ENCODE results near the gene NDUFA1.
"Not testable (repeated sequence)": the region's sequence is repeated elsewhere in the genome, so short reads cannot be mapped to it uniquely, and the experiment has no call there.

NDUFA1 gene

GRCh38 chrX:119887721-119888425, 16.2 kb downstream of the NDUFA1 start:
- no peaks in the 10 kb centered on the region for H3K9me3 ChIP-seq (ENCODE audit: control insufficient read depth, insufficient read depth, low read length)
- TF ChIP-seq, protein P1, sequence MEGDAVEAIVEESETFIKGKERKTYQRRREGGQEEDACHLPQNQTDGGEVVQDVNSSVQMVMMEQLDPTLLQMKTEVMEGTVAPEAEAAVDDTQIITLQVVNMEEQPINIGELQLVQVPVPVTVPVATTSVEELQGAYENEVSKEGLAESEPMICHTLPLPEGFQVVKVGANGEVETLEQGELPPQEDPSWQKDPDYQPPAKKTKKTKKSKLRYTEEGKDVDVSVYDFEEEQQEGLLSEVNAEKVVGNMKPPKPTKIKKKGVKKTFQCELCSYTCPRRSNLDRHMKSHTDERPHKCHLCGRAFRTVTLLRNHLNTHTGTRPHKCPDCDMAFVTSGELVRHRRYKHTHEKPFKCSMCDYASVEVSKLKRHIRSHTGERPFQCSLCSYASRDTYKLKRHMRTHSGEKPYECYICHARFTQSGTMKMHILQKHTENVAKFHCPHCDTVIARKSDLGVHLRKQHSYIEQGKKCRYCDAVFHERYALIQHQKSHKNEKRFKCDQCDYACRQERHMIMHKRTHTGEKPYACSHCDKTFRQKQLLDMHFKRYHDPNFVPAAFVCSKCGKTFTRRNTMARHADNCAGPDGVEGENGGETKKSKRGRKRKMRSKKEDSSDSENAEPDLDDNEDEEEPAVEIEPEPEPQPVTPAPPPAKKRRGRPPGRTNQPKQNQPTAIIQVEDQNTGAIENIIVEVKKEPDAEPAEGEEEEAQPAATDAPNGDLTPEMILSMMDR (IDR thresholded peaks at IDR 0.05; ENCODE audit: low read depth, low read length, poor library complexity, severe bottlenecking): peak; percentile 63
- TF ChIP-seq EZH2phosphoT487 (IDR thresholded peaks at IDR 0.05; ENCODE audit: borderline replicate concordance, low read length): no peak
- H3K27me3 ChIP-seq (ENCODE audit: control insufficient read depth, low read length): no peaks in the 10 kb centered on the region
- no peaks in the 10 kb centered on the region for H3K9me2 ChIP-seq (replicated peaks; ENCODE audit: control insufficient read depth, low read length)
- no peaks in the 10 kb centered on the region for H3K79me2 ChIP-seq (ENCODE audit: control insufficient read depth, low read length)
- no peaks in the 10 kb centered on the region for H4K20me1 ChIP-seq (ENCODE audit: control insufficient read depth, insufficient read depth, low read depth, low read length)
- no peak overlapping the region for H3K27ac ChIP-seq (ENCODE audit: low read depth, low read length)
- peaks cover 6% of the 10 kb centered on the region for H3K4me1 ChIP-seq (ENCODE audit: control insufficient read depth, low read length)
- peak overlapping the region; percentile 65 for H3K4me2 ChIP-seq (ENCODE audit: low read length)
- no peaks in the 10 kb centered on the region for H3K36me3 ChIP-seq (ENCODE audit: control insufficient read depth, low read length)
- H3F3A ChIP-seq (ENCODE audit: control insufficient read depth, insufficient read depth): no peaks in the 10 kb centered on the region
- peak overlapping the region; percentile 67 for H3K4me3 ChIP-seq (ENCODE audit: low read length)

GRCh38 chrX:119890626-119891025, 19.0 kb downstream of the NDUFA1 start:
- not testable (repeated sequence) for H3K4me2 ChIP-seq (ENCODE audit: low read length); H3F3A ChIP-seq (ENCODE audit: control insufficient read depth, insufficient read depth); H3K27me3 ChIP-seq (ENCODE audit: control insufficient read depth, low read length); H3K9me3 ChIP-seq (ENCODE audit: control insufficient read depth, insufficient read depth, low read length); H3K36me3 ChIP-seq (ENCODE audit: control insufficient read depth, low read length); H3K27ac ChIP-seq (ENCODE audit: low read depth, low read length); H3K4me1 ChIP-seq (ENCODE audit: control insufficient read depth, low read length); H3K9me2 ChIP-seq (replicated peaks; ENCODE audit: control insufficient read depth, low read length); H4K20me1 ChIP-seq (ENCODE audit: control insufficient read depth, insufficient read depth, low read depth, low read length); H3K4me3 ChIP-seq (ENCODE audit: low read length); H3K79me2 ChIP-seq (ENCODE audit: control insufficient read depth, low read length)

DNA sequence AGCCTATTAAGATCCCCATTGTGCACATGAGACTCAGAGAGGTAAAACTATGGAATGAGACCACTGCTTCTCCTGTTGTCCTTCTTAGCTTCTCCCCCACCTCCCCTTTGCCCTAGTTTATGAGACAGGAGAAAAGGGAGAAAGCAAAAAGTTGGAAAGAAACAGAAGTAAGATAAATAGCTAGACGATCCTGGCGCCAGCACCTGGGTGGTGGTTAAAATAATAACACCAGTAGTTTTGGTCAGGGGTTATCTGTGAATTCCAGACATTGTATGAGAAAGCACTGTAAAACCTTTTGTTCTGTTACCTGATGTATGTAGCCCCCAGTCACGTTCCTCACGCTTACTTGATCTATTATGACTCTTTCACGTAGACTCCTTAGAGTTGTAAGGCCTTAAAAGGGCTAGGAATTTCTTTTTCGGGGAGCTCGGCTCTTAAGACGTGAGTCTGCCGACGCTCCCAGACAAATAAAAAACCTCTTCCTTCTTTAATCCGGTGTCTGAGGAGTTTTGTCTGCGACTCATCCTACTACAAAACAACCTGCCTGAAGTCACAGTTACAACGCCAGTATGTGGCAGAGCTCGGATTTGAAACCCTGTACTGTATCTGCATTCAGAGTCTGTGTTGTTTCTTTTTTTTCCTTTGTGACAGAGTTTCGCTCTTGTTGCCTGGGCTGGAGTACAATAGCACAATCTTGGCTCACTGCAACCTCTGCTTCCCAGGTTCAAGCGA, 20.5 kb downstream of the NDUFA1 start:
- H3F3A ChIP-seq (ENCODE audit: control insufficient read depth, insufficient read depth); H3K79me2 ChIP-seq (ENCODE audit: control insufficient read depth, low read length); H3K9me2 ChIP-seq (replicated peaks; ENCODE audit: control insufficient read depth, low read length); H3K27ac ChIP-seq (ENCODE audit: low read depth, low read length); H4K20me1 ChIP-seq (ENCODE audit: control insufficient read depth, insufficient read depth, low read depth, low read length); H3K4me2 ChIP-seq (ENCODE audit: low read length); H3K27me3 ChIP-seq (ENCODE audit: control insufficient read depth, low read length); H3K4me3 ChIP-seq (ENCODE audit: low read length); H3K36me3 ChIP-seq (ENCODE audit: control insufficient read depth, low read length); H3K4me1 ChIP-seq (ENCODE audit: control insufficient read depth, low read length); H3K9me3 ChIP-seq (ENCODE audit: control insufficient read depth, insufficient read depth, low read length): not testable (repeated sequence)

DNA sequence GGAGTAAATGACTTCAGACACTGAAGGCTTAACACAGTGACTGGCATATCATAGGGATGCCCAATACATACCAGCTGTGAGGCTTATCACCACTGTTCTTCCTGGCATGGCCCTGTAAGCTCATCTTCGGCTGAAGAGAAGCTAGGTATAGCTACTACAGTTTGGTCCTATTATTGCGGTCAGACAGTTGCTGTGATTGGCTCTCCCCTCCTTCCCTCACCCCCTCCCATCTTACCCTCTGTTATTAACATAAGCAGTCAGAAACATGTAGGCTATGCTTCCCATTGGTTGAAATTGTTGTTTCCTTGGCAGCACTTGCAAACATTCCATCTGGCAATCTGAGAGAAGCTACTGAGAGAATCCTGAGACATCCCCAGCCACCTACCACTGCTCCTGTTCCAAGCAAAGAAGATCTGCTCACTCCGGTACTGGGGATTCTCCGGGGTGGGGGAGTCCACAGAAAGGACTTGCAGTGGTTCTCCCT, 24.3 kb downstream of the NDUFA1 start, which contains the start of gene AKAP14:
Gene AKAP14 (plus strand): TSS at position 51 of the 484 bp plus-strand sequence. CDS start 7,331 bp downstream, outside the sequence.
- Histone ChIP-seq H3K27me3 (ENCODE audit: control insufficient read depth, low read length) (no peaks in the 10 kb centered on the region), H3K9me3 (ENCODE audit: control insufficient read depth, insufficient read depth, low read length) (no peaks in the 10 kb centered on the region), H3F3A (ENCODE audit: control insufficient read depth, insufficient read depth) (no peaks in the 10 kb centered on the region), H4K20me1 (ENCODE audit: control insufficient read depth, insufficient read depth, low read depth, low read length) (no peaks in the 10 kb centered on the region), H3K4me1 (ENCODE audit: control insufficient read depth, low read length) (no peaks in the 10 kb centered on the region), H3K4me2 (ENCODE audit: low read length) (no peak within 1 kb of the TSS), H3K36me3 (ENCODE audit: control insufficient read depth, low read length) (no peaks in the 10 kb centered on the region), H3K79me2 (ENCODE audit: control insufficient read depth, low read length) (no peaks in the 10 kb centered on the region), H3K27ac (ENCODE audit: low read depth, low read length) (no peak within 1 kb of the TSS), H3K4me3 (ENCODE audit: low read length) (no peak within 1 kb of the TSS), H3K9me2 (replicated peaks; ENCODE audit: control insufficient read depth, low read length) (no peaks in the 10 kb centered on the region)
- TF ChIP-seq, protein P1 (IDR thresholded peaks at IDR 0.05; ENCODE audit: low read depth, low read length, poor library complexity, severe bottlenecking): no peak
- TF ChIP-seq EZH2phosphoT487 (IDR thresholded peaks at IDR 0.05; ENCODE audit: borderline replicate concordance, low read length): no peak
